Muscle layer of duodenum (tissue), 2 donors: ENCODE data around the gene CCSER2.

Source experiments
- H3K27ac ChIP-seq: one replicate; pipeline ENCODE4 v1.7.0; 2013; ENCODE audit warnings: mild to moderate bottlenecking, low read length
- H3K27me3 ChIP-seq: one replicate; pipeline ENCODE4 v1.7.0; 2013; ENCODE audit warnings: low read depth, mild to moderate bottlenecking, control low read depth, low read length
- H3K36me3 ChIP-seq, 2 donors: one replicate each; pipeline ENCODE4 v1.7.0; 2013; ENCODE audit warnings: low read length in 2 of 2, control low read depth in 1 of 2, mild to moderate bottlenecking in 1 of 2; ENCODE audit not compliant: insufficient read depth in 2 of 2, control insufficient read depth in 1 of 2
- H3K4me1 ChIP-seq, 2 donors: one replicate each; pipeline ENCODE4 v1.7.0; 2013; ENCODE audit warnings: low read length in 2 of 2, mild to moderate bottlenecking in 2 of 2, control low read depth in 1 of 2, moderate library complexity in 1 of 2; ENCODE audit not compliant: insufficient read depth in 2 of 2, control insufficient read depth in 1 of 2
- H3K4me3 ChIP-seq, 2 donors: one replicate each; pipeline ENCODE4 v1.7.0; 2013; ENCODE audit warnings: low read length in 2 of 2, low read depth in 1 of 2, mild to moderate bottlenecking in 1 of 2
- H3K9me3 ChIP-seq, 2 donors: one replicate each; pipeline ENCODE4 v1.7.0; 2013; ENCODE audit warnings: low read length in 2 of 2, control low read depth in 1 of 2, mild to moderate bottlenecking in 1 of 2; ENCODE audit not compliant: control insufficient read depth in 1 of 2
- donor health status: healthy.

CCSER2 gene

DNA sequence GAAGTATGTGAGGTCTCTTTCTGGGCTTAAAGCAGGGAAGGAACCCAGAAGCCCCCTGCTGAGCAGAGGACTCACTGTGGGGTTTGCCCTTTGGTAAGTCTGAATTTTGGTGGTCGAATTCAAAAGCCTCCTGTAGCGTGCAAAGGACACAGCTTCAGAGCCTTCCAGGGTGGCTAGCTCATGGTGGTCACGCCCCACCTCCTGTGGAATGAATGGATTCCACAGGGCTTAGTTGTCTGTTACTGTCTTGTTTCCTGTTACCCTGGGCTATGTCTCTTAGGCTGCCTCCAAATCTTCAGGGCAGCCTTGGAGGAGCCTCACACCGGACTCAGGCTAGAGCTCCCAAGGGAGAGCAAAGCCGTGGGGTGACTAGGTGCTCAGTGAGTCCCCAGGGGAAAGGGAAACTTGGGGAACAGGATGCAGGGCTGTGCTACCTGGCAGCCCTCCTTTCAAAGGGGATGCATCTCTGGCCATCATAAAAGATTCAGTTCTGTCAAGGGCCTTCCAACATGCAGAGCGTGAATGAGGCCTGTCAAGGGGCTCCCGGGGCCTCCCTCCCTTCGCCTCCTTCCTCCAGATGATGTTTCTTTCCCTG, 211.7 kb downstream of the CCSER2 start:
- Histone ChIP-seq H3K27me3 (no peaks in the 10 kb centered on the region), H3K36me3 (no peaks in the 10 kb centered on the region), H3K4me1 (peaks cover 0 to 11% of the 10 kb centered on the region in 2 donors), H3K4me3 (peak overlapping the region in 1 of 2 donors; percentile 69), H3K9me3 (no peaks in the 10 kb centered on the region), H3K27ac (no peak overlapping the region)

DNA sequence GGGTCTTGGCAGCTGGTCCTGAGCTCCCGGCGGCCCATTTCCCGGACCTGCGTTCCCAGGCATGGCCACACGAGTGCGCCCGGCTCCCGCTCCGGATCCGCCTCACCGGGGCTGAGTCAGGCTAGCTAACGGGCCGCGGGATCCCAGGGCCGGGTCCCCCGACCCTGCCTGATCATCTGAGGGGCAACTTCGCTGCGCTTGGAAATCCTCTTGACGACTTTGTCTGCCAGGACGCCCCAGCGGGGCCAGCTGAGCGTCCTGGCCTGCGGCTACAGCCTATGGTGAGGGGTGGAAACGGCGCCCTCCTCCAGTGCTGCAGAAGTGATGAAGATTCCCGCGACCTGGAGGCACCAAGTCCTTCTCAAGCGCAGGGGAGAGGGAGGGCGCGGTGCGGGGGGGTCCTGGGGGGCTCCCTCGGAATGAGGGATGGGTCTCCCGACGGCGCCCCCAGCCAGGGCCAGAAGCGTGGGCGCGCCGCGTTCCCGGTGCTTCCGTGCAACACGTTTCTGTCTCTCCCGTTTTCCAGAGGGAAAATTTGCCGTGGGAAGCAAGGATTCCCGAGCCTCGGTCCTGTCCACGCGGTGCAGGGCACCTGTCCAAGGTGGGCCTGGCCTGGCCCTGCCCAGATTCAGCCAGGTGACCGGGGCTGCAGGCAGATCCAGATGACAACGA, 212.4 kb downstream of the CCSER2 start:
- H3K9me3 ChIP-seq: no peaks in the 10 kb centered on the region
- peak overlapping the region; percentile 31 to 69 for H3K4me3 ChIP-seq
- H3K27me3 ChIP-seq: no peaks in the 10 kb centered on the region
- H3K4me1 ChIP-seq: peaks cover 0 to 11% of the 10 kb centered on the region in 2 donors
- no peaks in the 10 kb centered on the region for H3K36me3 ChIP-seq
- no peak overlapping the region for H3K27ac ChIP-seq

DNA sequence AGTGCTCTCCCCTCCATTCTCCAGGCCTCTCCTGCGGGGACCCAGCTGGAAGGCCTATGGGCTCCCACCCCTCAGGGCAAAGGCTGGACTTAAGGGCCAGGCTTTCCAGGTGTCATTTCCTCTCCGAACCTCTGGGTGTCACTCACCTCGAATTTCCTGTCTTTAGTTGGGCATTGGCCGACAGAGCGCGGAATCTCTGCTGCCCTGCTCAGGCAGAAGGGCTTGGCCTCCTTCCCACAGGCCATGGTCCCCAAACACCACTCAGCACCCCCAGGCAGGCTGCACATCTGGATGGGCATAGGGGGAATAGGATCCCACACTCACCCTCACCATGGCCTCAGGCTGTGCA, 212.9 kb downstream of the CCSER2 start:
- peak overlapping the region; percentile 31 to 69 for H3K4me3 ChIP-seq
- H3K27ac ChIP-seq: no peak overlapping the region
- H3K27me3 ChIP-seq: no peaks in the 10 kb centered on the region
- H3K36me3 ChIP-seq: no peaks in the 10 kb centered on the region
- H3K4me1 ChIP-seq: peaks cover 0 to 11% of the 10 kb centered on the region in 2 donors
- H3K9me3 ChIP-seq: no peaks in the 10 kb centered on the region

DNA sequence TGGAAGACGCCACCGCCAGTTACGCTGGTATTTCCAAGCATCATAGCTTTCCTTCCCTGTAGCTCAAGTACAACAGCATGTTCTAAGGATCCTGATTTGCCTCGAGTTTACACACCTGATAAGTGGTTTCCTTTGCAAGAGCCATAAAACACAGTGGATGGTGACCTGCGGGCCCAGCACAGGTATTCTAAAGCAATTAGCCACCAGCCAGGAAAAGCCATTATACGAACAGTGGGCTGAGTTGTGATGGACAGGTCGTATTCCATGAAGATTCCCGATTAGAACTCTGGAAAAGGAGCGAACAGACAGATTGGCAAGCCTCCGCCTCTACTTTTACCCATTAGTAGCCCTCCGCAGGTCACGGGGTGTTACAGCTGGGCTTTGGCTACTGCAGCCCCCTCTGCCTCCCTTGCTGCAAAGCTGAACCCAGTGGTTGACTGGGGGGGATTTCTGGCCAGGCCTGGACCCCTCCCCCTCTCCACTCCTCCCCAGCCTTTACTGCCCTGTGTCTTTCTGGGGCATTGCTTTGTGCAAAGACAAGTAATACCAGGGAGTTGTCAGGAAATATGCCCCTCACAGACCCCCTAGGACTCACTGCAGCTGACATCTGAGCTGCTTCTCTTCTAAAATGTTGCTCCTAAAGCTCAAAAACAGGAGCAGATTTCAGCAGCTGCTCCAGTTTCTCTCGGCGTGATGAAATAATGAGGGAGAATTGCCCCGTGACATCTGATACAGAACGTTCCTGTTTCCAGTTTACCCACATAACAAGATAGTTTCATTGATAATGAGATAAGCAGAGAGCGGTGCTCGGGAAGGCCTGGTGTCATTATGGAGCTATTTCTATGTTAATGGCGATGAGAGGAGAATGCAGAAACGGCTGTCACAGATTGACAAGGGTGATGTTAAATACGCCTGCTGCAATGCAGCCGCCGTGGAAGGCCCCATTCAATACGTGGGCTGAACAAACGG, 214.4 kb downstream of the CCSER2 start:
- Histone ChIP-seq H3K27ac (no peak overlapping the region), H3K27me3 (no peaks in the 10 kb centered on the region), H3K9me3 (no peaks in the 10 kb centered on the region), H3K36me3 (no peaks in the 10 kb centered on the region), H3K4me1 (peaks cover 0 to 11% of the 10 kb centered on the region in 2 donors), H3K4me3 (no peak overlapping the region)

DNA sequence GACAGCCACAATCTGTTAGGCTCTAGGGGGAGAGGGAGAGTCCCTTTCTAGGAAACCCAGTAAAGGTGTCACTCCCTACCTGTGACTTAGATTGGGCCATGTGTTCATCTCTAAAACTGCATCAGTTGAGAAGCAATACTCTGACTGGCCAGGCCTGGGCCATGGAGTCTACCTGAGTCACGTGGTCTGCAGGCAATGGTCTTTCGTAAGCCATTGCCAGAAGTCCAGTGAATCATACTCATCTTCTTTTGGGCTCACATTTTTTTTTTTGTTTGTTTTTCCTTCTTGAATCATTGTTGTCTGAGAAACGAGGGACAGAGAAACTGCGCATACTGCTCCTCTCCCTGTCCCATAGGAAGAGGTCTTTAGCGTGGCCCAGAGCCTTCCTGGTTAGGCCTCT, 215.6 kb downstream of the CCSER2 start:
- H3K36me3 ChIP-seq: no peaks in the 10 kb centered on the region
- H3K9me3 ChIP-seq: no peaks in the 10 kb centered on the region
- no peak overlapping the region for H3K4me3 ChIP-seq
- H3K27ac ChIP-seq: no peak overlapping the region
- H3K4me1 ChIP-seq: peaks cover 0 to 11% of the 10 kb centered on the region in 2 donors
- no peaks in the 10 kb centered on the region for H3K27me3 ChIP-seq

DNA sequence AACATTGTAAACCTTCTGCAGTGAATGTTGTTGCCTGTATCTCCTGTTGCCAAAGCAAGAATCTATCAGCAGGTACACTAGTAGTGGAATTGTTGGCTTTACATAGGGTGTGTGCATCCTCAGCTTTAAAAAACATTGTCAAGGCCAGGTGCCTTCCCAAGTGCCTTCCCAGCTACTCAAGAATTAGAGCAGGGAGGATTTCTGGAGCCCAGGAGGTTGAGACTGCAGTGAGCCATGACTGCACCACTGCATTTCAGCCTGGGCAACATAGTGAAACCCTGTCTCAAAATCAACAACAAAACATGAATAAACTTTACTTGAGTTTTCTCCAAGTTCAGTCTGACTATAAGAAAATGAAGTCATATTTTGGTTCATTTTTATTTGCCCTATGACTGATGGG, 217.3 kb downstream of the CCSER2 start:
- no peaks in the 10 kb centered on the region for H3K27me3 ChIP-seq
- no peak overlapping the region for H3K4me3 ChIP-seq
- peaks cover 0 to 5% of the 10 kb centered on the region in 2 donors for H3K4me1 ChIP-seq
- H3K27ac ChIP-seq: no peak overlapping the region
- H3K36me3 ChIP-seq: no peaks in the 10 kb centered on the region
- H3K9me3 ChIP-seq: no peaks in the 10 kb centered on the region

DNA sequence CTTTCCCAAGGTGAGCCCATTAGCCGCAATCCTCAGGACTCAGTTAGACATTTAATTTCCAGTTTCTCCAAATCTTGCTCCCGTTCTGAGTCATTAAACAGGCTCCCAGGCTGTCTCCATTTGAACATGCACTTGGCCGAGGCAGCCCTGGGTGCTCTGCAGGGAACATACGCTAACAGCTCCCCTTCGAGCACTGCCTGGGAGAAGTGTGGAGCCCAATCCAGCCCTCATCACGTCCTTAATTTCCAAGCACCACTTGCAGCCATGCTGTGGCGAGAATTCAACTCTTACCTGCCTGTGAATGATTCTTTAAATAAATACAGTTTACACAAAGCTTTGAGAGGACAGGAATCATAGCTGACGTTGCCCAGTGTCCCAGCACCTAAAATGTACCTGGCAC, 218.2 kb downstream of the CCSER2 start:
- H3K4me1 ChIP-seq: no peaks in the 10 kb centered on the region
- no peaks in the 10 kb centered on the region for H3K27me3 ChIP-seq
- no peak overlapping the region for H3K4me3 ChIP-seq
- H3K27ac ChIP-seq: no peak overlapping the region
- H3K36me3 ChIP-seq: no peaks in the 10 kb centered on the region
- no peaks in the 10 kb centered on the region for H3K9me3 ChIP-seq

DNA sequence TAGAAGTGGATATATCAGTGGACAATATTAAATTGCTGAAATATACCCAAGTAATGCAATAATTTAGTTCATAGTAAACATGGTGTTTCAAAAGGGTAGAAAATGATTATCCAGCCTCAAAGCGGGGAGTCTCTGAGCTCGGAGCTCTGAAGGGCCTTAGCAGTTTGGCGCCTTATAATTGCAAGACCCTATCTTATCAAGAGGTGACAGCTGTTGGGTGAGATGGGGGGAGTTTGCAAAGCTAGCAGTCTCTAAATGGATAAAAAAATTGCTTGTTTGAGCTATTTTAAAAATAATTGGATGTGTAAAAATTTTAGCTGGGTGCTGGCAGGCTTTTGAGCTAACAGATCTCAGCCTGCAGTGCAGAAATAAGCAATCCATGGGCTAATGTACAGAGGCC, 219.2 kb downstream of the CCSER2 start:
- no peak overlapping the region for H3K27ac ChIP-seq
- no peaks in the 10 kb centered on the region for H3K4me1 ChIP-seq
- no peaks in the 10 kb centered on the region for H3K27me3 ChIP-seq
- no peak overlapping the region for H3K4me3 ChIP-seq
- H3K36me3 ChIP-seq: no peaks in the 10 kb centered on the region
- no peaks in the 10 kb centered on the region for H3K9me3 ChIP-seq

DNA sequence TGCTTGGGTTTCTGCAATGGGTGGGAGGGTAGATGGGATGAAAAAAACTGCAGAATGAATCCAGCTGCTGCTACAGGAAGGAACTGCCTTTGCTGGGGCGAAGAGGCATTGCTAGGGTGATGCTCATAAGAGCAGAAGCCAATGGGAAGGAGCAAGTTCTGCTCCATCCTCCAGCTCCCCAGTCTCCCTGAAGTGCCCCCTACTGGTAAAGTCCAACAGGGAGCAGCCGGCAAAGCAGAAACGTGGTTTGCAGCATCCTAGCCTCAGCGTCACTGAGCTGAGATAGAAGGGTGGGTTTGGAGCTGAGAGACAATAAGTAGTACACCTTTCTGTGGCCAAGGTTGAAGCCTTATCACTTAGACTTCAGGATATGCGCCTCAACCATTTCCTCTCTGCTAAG, 220.5 kb downstream of the CCSER2 start:
- H3K27ac ChIP-seq: no peak overlapping the region
- H3K9me3 ChIP-seq: no peaks in the 10 kb centered on the region
- H3K36me3 ChIP-seq: no peaks in the 10 kb centered on the region
- no peaks in the 10 kb centered on the region for H3K27me3 ChIP-seq
- H3K4me3 ChIP-seq: no peak overlapping the region
- H3K4me1 ChIP-seq: no peaks in the 10 kb centered on the region

DNA sequence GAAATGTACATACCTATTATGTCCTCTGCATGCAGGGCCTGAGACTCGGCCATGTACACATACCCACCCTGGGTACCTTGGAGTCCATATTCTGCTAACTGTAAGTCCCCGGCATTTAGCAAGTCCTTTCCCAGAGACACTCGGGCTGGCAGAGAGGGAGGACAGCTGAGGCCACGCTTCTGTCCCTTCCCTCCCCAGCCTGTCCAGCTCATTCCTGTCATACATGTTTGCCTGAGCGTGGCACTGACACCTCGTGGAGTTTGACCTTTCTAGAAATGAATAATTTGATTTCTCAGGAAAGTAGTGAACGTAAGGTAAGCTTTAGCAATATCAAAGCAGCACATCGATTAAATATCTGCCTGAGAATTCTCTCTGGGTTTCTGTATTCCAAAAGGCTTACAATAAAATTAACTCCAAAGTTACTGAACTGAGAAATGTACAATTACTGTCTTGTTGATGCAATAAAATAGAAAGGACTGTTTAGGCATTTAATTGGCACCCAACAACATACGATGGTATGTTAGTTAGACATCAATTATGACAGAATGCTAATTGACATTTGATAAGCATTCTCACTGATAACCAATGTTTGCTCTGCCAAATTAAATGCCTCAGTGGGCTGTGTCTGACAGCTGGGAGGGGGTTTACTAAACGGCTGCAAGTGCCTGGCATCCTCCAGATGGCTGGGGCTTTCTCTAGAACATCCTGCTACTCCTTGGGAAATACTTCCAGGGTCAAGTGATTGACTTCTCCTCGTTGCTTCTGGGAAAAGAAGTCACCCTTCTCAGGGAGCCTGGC, 221.2 kb downstream of the CCSER2 start:
- Histone ChIP-seq H3K4me1 (no peaks in the 10 kb centered on the region), H3K27ac (no peak overlapping the region), H3K4me3 (no peak overlapping the region), H3K27me3 (no peaks in the 10 kb centered on the region), H3K9me3 (no peaks in the 10 kb centered on the region), H3K36me3 (no peaks in the 10 kb centered on the region)
